HG02678 (cell line): Measurements from ENCODE around the gene POLR2L.

Experiments used
- ATAC-seq: cut with Tn5 transposase; IDR thresholded peaks from one replicate; pipeline ENCODE4 v1.9.1; 2021; ENCODE audit warnings: mild to moderate bottlenecking, moderate library complexity; ENCODE audit not compliant: unreplicated experiment

The POLR2L gene

DNA sequence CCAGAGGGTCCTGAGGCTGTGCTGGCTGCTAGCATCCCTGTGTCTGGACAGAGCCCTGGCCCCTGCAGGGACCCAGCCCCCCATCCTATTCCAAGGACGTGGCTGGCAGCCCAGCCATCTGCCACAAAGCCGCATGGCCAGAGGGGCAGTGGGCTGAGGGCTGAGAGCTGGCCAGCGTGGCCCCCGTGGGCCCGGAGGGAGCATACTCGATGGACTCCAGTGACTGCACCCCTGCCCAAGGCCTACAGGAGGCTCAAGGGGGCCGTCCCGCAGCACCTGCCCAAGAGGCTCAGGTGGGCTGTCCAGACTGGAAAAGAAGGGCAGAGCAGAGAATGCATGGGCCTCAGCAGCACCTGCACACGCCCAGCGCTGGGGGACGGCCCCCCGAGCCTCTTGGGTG, 13.5 kb upstream of the POLR2L start:
- ATAC-seq: no peak

DNA sequence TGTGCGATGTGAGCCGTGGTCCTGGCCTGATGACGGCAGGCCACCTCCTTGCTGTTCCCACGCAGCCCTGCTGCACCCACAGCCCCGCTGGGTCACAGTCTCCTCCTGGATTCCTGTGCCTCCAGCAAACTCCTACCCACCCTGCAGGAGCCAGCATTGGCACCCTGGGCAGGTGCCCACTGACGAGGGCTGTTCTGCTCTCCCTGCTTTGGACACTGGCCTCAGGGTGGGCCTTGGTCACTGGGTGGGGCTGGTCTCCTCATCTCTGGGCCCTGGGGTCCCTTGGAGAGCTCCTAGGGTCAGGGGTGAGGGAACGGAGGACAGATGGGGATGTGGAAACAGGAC, 13.0 kb upstream of the POLR2L start:
- ATAC-seq: no peak

DNA sequence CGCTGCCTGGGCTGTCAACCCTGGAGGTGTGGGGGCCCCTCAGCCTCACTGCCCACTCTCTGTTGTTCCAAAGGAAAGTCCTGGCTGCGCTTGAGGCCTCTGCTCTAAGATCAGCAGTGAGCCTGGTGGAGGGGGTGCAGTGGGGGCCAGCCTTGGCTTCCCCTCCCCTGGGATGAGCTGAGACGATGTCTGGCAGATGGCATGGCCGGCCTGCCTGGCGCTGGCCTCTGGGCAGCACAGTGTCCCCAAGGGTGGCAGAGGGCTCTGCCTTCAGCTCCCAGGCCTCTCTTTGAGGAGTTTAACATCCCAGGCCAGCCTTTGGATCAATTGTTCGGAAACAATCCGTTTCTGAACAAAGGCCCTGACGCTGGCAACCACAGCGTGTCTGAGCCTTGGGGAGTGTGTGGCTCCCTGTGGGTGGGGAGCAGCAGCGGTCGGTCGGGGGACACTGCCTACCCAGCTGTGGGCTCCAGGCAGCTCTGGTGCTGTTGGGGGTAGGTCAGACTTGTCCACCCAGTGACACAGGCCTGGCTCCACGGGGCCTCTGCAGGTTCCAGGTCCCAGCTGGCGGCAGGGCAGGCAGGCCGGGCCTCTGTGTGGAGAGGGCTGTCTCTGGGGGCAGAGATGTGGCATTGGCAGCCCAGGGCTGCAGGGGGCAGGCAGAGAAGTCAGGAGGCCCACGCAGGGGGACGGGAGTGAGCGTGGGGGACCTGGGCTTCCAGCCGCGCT, 12.4 kb upstream of the POLR2L start:
- no peak for ATAC-seq

DNA sequence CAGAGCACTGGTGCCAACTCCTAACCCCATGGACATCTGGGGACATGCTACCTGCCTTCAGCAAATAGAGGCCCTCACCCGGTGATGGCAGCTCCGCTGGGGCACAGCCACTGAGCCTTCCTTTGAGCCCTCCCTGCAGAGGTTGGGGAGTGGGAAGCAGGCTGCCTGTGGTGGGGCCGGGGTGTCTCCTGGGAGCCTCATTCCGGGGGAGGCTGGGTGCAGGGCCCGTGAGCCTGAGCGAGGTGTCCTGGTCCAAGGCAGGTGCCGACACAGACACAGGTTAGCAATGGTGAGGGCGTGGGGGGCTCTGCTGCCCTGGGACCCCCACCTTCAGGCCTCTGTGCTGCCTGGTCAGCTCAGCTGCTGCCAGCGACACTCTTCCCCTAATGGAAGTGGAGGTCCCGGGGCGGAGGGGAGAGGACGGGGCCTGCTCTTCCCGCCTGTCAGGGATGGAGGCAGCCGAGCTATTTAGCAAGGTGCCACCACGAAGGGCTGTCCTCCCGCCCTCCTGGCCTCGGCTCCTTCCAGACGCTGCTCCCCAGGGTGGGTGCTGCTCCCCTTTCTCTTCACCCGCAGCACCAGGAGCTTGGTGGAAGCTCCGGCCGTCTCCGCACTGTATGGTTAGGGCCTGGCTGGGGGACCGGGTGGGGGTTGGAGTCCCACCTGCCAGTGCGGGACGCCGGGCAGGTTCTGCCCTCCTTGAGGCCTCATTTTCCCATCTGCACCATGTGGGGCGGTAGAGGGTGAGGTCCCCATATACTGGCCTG, 11.5 kb upstream of the POLR2L start:
- no peak for ATAC-seq

DNA sequence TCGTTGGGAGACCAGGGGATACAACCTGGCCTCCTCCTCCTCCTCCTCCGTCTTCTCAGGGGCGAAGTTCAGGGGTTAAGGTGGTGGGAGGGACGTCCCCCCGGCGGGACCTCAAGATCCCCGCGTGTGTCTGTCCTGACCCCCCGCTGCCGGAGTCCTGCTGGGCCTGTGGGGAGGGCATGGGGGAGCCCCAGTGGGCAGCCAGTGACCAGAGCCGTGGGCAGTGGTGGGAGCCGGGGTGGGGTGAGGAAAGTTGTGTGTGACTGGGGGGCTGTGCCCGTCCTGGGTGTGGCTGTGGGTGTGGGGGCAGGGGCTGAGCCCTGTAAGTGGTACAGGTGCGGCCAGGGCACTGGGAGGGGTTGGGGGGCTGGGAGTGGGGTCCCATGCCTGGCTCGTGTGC, 10.4 kb upstream of the POLR2L start:
- no peak for ATAC-seq

DNA sequence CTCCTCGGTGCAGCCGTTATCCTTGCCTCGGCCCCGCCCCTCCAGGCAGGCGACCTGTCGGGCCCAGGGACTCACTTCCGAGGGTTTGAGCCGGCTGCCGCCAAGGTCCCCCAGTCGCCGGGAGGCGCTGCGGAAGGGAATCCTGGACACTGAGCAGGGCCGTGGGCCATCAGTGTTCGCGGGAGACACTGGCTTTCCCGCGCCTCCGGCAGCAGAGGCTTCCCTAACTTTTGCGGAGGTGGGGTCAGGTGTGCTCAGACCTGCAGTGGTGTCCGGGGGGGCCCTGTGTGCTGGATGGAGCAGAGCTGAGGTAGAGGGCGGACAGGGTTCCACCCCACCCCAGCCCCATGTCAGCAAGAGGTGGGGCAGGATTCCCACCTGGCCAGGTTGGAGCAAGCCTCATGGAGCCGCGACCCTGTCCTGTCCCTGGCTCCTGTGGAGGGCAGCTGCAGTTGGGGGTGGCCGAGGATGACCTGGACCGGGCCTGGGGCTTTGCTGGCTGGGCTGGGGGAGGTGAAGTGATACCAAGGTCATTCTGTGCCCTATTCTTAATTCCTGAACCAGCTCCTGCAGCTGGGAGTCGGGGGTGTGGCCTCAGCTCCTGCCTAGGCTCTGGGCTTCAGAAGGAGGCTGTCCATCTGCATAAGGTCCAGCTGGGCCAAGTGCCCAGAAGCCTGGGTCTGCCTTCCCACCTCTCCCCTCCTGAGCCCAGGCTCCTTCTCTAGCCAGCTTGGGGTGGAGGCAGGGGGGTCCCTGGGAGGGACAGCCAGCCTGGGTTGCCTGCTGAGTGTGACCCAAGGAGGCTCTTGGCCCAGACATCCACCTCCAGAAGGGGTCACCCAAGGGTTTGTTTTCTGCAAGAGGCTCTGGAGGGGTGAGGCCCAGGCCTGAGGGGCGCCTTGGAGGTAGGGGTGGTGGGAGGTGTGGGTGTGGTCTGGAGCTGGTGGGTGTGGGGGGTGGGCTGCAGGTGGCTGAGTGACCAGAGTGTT, 8.7 kb upstream of the POLR2L start:
- no peak for ATAC-seq

DNA sequence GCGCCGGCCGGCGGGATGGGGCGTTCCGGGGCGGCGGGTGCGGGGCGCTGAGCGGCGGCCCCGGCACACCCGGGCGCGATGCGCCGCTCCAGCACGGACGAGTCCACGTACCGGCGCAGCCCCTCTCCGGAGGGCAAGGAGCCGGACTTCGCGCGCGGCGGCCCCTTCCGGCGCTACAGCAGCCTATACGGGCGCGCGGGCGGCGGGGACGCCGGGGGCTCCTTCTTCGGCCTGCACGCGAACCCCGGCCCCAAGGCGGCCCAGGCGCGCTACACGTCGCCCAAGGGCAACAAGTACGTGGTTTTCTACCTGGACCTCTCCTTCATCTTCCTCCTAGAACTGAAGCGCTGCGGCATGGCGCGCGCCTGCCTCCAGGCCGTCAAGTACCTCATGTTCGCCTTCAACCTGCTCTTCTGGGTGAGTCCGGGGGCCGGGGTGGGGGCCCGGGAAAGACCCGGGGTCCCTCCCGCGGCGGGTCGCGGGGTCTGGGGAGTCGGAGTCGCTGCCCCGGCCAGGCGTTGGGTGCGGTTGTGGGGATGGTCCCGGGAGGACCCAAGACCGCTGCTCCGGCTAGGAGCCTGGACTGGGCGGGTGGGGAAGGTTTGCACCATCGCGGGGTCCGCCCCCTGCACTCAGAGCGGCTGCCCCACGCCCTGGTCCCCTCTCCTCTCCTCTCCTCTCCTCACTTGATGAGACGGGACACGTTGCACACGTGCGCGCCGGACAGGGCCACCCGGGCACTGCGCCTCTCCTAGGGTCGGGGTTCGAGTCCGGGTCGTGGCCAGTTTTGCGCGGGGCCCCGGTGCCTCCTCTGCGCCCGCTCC, 7.8 kb upstream of the POLR2L start:
- no peak for ATAC-seq

DNA sequence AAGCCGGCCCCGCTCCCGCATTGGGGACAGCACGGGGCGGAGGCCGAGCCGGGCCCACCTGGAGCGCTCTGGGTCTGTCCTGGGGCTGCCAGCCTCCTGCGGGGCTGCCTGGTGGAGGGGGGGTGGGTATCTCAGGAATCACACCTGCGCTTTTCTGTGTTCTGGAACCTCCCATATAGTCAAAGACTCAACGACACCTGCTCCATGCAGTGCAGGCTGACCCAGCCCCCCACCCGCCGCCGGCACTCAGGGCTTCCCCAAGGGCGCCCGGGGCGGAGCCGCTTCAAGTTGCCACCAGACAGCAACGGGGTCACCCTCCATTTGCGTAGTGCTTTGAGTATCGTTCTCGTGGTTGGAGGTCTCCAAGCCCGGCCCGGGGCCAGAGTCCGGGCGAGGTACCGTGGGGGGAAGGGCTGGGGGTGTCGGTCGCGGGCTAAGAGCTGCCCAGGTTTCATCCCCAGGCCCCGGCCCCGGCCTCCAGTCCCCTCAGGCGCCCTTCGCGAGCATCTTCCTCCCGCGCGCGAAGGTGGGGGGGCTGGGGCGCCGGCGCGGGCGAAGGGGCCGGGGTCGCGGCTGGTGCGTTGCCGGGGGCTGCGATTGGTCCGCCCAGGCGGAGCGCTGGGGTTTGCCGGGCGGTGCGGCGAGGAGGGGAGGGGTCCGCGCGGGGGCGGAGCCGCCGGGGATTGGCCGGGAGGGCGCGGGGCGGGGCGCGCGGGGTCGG, 6.9 kb upstream of the POLR2L start:
- no peak for ATAC-seq

DNA sequence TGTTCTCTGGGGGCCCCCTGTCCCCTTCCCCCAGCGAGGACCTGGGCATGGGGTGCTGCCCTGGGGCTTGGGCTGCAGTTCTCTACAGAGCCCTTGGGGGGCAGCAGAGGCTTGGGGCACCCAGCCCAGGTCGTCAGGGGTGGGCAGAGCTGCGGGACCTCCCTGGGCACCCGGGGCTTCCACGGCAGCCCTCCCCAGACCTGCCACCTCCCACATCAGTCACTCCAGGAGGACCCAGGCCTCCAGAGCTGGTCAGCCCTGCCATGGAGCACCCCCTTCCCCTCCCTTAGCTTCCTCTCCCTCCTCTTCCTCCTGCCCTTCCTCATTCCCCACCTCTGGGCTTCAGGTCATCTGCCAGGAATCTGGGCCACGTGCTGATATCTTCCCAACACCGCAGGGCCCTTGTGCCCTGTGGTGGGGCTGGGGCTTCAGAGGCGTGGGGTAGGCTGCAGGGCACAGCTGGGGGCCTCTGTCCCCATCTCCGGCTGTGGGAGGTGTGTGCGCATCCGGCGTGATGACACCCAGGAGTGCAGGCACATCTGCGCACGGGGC, 6.1 kb upstream of the POLR2L start:
- peak; percentile 49 for ATAC-seq

DNA sequence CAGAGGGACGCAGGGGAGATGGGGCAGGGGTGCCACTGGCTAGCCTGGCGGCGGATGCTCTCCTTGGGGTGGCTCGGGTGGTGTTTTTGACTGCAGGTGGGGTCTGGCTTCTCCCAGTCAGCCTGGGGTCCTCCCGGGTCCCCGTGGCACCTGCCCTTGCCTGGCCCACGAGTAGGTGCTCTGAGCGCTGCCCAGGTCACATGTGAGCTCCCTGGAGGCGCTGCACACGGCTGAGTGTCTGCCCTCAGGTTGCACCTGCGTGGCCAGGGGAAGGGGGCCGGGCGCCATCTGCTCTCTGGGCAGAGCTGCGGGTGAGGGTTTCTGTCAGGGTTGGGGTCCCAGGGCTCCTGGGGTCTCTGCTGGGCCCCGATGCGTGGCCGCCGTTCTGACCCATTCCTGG, 5.5 kb upstream of the POLR2L start:
- ATAC-seq: no peak

DNA sequence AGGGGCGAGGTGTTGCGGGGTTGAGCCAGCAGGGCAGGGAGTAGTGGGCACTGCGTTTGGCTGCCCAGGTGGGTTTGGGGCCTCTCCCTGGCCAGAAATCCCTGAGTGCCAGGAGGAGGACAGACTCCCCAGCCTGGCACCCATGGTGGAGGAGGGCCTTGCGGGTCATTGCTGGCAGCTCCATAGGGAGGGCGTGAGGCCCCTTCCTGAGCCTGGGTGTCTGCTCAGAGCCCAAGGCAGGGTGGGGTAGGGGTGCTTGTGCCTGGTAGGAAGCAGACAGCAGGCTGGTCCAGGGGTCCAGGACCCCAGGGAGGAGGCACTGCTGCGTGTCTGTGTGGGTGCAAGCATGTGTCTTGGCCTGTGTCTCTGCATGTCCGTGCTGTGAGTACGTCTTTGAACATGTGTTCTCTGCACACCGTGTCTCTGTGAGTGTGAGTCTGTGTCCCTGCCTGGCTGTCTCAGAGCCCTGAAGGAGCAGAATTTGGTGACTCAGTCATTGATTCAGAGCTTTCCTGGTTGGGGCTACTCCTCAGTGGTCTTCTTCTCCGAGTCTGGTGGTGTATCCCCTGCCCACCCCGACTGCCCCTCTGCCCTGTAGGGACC, 4.3 kb upstream of the POLR2L start:
- ATAC-seq: no peak

DNA sequence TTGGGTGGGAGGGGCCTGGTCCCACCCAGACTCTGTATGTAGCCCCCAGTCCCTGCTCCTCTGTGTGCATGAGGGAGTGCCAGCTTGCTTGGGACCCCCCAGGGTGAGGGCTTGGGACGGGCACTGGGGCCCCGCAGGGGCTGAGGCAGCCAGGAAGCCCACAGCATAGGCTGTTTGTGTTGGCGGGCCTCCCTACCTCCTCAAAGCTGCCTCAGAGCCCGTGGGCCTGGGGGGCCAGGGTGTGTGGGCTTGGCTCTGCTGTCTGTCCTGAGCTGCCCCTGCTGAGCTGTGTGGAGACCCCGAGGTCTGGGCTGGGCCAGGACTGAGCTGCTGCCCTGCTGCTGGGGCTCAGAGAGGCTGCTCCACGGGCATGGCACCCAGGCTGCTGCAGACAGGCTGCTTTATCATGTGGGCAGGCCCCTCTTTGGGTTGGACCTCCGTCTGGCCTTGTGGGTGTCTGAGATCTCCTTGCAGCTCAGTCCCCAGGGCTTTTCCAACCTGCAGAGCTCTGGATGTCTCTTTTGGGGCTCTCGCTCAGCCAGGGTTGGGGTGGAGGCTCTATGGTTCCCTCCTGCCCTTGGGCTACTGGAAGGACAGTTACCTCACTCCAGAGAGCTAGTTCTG, 3.7 kb upstream of the POLR2L start:
- no peak for ATAC-seq

DNA sequence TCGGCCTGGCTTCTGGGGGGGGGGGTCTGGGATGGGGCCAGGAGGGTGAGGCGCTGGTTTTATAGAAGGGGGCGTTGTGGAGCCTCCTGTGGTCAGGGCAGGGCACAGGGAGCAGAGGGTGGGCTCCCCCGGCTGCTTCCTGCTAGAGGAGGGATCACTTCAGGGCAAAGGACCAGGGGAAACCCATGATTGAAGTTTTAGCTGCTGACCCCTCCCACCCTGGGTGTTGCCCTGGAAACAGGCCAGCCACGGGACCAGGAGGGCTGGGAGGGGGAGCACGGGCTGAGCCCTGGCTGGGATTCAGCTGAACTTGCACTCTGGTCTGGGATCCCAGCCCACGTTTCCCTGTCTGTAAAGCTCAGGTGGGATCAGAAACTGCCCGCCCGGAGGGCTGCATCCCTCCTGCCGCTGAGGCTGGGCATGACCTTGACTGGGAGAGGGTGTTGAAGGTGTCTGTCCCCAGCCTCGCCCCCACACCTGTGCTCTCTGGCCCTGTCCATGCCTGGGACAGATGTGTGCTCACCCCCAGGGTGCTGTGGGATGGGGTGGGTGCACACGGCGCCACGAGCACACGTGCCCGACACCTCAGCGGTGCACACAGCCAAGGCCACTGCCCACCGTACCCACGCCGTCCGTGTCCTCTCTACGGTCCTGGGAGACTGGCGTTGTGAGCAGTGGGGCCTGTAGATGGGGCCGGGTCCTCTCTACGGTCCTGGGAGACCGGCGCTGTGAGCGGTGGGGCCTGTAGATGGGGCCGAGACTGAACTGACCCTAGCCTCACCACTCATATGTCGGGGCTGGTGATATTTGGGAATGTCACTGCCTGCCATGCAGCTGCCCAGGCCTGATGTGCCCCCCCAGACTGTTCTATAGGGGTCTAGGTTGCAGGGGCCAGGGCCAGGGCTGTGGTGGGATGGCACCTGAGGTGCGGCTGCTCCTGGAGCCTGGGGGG, 2.6 kb upstream of the POLR2L start:
- ATAC-seq: no peak

DNA sequence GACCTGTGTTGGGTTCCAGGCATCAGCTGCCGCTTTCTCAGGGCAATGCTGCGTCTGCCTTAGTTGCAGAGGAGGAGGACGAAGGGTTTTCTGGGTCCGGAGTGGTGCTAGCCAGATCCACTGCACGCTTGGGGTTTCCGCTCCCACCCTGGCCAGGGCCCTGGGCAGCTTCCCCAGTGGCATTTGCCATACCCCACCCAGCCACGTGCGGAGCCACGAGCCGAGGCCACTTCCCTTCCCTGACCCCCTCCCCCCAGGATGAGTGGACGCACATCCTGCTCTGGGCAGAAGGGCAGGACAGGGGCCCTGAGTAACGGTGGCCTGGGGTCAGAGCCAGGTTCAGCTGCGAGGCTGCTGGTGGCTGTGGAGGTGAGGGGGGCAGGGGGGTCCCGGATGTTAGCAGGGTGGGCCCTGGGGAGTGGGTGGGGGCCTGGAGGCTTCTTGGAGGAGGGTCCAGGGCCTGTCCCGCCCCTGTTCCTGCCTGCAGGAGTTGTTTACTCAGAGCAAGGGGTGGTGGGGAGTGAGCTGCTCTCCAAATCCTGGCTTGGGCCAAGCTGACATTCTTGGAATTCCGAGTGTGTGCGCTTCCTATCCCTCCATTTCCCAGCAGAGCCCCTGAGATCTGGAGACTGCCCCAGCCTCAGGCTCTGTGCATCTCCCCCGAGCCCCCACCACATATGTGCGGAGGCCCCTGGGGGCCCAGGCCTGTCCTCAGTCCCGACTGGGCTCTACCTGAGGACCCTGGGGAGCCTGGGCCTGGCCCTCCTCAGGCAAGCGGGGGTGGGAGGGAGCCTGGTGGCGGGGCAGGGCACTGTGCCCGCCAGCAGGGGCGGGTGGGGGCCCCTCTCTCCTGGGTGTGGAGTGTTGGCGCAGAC, 1.7 kb upstream of the POLR2L start:
- no peak for ATAC-seq

DNA sequence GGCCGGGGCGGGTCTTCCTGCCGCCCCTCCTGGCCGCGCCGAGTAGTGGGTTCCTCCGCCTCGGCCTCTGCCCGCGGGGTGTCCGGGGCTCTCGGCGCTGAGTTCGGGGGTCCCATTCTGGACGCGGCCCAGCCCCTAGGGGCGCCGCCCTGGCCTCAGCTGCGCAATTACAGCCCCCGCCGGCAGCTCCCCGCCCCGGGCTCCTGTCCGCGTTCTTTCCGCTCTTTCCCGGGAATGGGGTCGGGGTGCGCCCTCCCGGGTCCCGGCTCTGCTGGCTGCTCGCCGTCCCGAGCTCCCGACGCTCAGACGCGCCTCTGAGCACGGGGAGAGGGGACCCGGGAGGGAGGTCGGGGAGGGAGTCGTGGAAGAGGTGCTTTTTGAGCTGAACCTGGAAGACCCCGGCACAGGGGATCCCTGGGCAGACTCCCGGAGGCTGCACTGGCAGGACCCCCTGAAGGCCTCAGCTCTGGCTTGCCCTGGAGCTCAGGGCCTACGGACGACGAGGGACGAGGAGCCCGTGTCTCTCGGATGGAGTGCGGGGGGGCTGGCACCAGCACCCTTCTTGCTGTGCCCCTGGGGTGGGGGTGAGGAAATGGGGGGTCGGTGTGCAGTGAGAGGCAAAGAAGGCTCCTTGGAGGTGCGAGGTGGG, 881 bp upstream of the POLR2L start:
- ATAC-seq: no peak

DNA sequence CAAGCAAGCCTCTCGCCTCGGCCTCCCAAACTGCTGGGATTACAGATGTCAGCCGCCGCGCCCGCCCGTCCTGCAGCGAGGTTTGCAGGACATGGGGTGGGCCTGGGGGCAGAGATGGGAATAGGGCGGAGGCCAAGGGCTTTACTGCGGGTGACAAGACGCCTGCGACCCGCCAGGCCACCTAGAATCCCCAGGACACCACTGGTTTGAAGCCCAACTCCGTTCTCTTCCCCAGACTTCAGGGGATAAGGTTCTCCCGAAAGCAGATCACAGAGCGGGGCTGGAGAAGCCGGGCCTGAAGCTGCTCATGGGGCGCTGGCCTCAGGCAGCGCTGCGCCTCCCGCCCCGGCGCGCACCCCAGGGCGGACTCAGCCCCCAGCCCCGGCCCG, 354 bp downstream of the POLR2L start:
- peak; percentile 4 for ATAC-seq
